ENCODE results near the gene PDE6B. TPM values are rescaled to one million over a fixed set of nuclear protein-coding genes. Genes with fewer than 3 reads are reported as not detected.
"Not testable (repeated sequence)": the region's sequence is repeated elsewhere in the genome, so short reads cannot be mapped to it uniquely, and the experiment has no call there.

The PDE6B gene
- total RNA-seq, 1 experiment from 2014 or later: not detected

- DNase-seq (ENCODE audit: low spot score): no peak
These were observed 10.7 kb downstream of the PDE6B start for GRCh38 chr4:635851-636627.

GRCh38 chr4:636628-637159, 11.3 kb downstream of the PDE6B start:
- DNase-seq (ENCODE audit: low spot score): no peak

- DNase-seq (ENCODE audit: low spot score): no peak
These were observed 12.3 kb downstream of the PDE6B start for GRCh38 chr4:637536-638280.

DNA sequence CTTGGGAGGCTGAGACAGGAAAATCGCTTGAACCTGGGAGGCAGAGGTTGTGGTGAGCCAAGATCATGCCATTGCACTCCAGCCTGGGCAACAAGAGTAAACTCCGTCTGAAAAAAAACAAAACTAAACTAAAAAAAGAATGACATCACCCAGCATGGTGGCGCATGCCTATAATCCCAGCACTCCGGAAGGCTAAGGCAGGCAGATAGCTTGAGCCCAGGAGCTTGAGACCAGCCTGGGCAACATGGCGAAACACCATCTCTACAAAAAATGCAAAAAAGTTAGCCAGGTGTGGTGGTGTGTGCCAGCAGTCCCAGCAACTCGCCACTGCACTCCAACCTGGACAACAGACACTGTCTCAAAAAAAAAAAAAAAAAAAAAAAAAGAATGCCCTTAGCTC, 17.0 kb downstream of the PDE6B start:
- DNase-seq (ENCODE audit: low spot score): not testable (repeated sequence)

- no peak for DNase-seq (ENCODE audit: low spot score)
These were observed 21.1 kb downstream of the PDE6B start for GRCh38 chr4:646460-646859.

DNA sequence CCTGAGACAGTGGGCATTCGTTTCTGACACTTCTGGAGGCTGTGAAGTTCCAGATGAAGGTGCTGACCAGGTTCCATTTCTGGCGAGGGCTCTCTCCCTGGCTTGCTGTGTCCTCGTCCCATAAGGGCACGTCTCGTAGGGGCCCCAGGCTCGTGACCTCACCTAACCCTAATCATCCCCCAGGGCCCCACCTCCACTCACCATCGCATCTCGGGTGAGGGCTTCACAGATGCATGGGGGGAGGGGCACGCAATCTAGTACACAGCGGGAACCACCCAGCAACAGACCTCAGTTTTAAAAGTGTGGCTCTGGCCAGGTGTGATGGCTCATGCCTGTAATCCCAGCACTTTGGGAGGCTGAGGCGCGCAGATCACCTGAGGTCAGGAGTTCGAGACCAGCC, 22.1 kb downstream of the PDE6B start:
- no peak for DNase-seq (ENCODE audit: low spot score)

GRCh38 chr4:648579-649292, 23.4 kb downstream of the PDE6B start:
- DNase-seq (ENCODE audit: low spot score): no peak

DNA sequence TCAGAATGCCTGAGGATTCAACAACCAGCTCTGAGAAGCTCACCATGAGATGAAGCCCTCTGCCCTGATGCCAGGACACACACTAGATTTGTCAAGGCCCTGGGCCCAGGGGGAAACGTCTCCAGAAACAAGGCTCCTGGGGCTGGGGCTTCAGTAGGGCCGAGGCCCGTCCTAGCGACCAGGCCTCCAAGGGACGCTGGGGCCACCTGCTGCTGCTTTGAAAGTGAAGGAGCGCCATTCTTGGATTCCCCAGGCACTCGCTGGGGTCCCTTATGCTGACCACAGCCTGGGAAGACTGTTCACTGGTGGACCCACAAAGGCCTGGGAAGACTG, 23.9 kb downstream of the PDE6B start:
- DNase-seq (ENCODE audit: low spot score): no peak

GRCh38 chr4:649751-650310, 24.5 kb downstream of the PDE6B start:
- no peak for DNase-seq (ENCODE audit: low spot score)

DNA sequence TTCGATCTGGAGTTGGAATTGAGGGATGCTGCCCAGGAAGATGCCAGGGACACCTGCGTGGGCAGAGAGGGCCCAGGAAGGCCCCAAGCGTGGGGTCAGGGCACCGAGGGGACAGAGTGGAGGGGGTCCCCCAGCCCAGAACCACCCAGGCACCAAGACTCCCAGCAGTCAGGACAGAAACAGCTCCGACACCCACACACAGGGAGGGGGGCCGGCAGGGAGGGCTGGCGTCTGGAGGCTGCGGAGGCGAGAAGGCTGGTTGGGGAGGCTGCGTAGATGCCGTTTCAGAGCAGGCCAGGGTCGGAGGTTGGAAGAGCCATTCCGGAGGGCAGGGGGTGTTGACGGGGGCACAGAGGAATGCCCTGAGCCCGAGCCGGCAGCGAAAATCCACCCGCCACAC, 25.1 kb downstream of the PDE6B start:
- no peak for DNase-seq (ENCODE audit: low spot score)

DNA sequence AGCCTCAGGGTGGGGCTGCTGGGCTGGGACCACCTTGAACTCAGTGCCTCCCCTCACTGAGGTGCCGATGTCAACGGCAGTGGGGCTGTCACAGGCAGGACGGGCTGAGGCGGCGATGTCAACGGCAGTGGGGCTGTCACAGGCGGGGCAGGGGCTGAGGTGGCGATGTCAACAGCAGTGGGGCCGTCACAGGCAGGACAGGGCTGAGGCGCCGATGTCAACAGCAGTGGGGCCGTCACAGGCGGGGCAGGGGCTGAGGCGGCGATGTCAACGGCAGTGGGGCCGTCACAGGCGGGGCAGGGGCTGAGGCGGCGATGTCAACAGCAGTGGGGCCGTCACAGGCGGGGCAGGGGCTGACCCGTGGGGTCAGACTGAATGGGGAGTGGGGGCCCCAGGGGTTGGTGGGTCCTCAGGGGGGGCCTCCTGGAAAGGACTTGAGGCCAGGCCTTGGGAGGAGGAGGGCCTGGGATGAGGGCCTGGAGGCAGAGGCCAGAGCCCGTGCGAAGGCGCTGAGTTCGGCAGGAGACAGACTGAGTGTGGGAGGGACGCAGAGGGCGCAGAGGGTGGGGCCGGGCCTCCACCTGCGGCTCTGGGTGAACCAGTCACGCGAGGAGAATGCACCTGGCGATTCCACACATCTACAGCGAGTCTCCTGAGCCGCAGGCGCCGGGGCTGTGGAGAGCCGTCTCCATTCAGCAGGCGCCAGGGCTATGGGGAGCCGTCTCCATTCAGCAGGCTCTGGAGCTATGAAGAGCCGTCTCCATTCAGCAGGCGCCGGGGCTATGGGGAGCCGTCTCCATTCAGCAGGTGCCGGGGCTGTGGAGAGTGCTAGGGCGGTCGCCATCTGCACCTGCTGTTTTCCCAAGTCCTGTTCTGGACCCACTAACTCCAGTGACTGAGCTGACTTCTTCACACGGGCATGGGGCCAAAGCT, 25.8 kb downstream of the PDE6B start:
- DNase-seq (ENCODE audit: low spot score): no peak

GRCh38 chr4:651884-652642, 26.7 kb downstream of the PDE6B start:
- no peak for DNase-seq (ENCODE audit: low spot score)

- no peak for DNase-seq (ENCODE audit: low spot score)
These were observed 27.9 kb downstream of the PDE6B start for GRCh38 chr4:653080-653821.

DNA sequence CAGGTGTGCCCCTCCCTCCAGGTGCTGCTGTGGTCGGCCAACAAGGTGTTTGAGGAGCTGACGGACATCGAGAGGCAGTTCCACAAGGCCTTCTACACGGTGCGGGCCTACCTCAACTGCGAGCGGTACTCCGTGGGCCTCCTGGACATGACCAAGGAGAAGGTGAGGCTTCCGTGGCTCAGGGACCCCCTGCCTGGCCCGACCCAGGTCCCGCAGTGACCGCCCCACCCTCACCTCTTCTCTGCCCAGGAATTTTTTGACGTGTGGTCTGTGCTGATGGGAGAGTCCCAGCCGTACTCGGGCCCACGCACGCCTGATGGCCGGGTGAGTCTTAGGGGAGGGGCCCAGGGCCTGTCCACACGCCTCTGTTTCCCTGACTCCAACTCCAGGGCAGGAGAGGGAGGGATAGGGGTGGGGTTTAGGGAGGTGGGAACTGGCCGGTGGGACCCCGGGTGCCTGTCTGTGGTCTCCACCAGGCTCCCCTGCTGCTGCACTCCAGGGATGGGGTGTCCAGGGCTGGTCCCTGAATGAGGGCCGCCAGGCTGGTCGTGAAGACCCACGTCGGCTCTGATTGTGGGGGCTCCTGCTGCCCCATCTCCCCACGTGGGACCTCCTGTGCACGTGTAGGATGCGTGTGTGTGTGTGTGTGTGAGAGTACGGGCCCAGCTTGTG, 28.6 kb downstream of the PDE6B start:
- no peak for DNase-seq (ENCODE audit: low spot score)

- no peak for DNase-seq (ENCODE audit: low spot score)
These were observed 29.1 kb downstream of the PDE6B start for GRCh38 chr4:654503-654845.

- DNase-seq (ENCODE audit: low spot score): no peak
These were observed 29.6 kb downstream of the PDE6B start for GRCh38 chr4:654871-655463.

GRCh38 chr4:655464-656151, 30.2 kb downstream of the PDE6B start:
- DNase-seq (ENCODE audit: low spot score): no peak

All from H4 (cell line).